OCI-LY7 (cell line): ENCODE results near the gene EFHD2. TPM values are rescaled to one million over a fixed set of nuclear protein-coding genes. Genes with fewer than 3 reads are reported as not detected.

Experiments
- BruUV-seq: library from RNA; stranded (reverse); fragments of 400-500 nt; replicated peaks from 2 replicates; lab custom pipeline; 2021; lab: Mats Ljungman, UMichigan
- CTCF ChIA-PET: fragments of 300-600 bp; sonication (Branson Sonifier 250); formaldehyde crosslinking; loops from one replicate; lab custom pipeline; 2022; ENCODE audit warnings: antibody characterized with exemption; ENCODE audit not compliant: unreplicated experiment; lab: Charles Lee
- POLR2A ChIA-PET: fragments of 300-600 bp; sonication (Branson Sonifier 250); formaldehyde crosslinking; loops from one replicate; lab custom pipeline; 2022; ENCODE audit warnings: antibody characterized with exemption; lab: Charles Lee
- DNase-seq: peaks from one replicate; pipeline ENCODE4 v3.0.0-alpha.2; 2015; ENCODE audit warnings: low spot score
- H2AFZ ChIP-seq: fragments of 200-600 bp; sonication (generic), shearing (Covaris generic); 2 replicates; pipeline ENCODE4 v1.6.1; 2014; ENCODE audit warnings: mild to moderate bottlenecking, antibody characterized with exemption, low read length, moderate library complexity
- H3K27ac ChIP-seq: fragments of 200-600 bp; sonication (generic); 2 replicates; pipeline ENCODE4 v1.5.1; 2014; ENCODE audit warnings: mixed run types, low read depth, mild to moderate bottlenecking, moderate library complexity, low read length, inconsistent platforms; ENCODE audit not compliant: poor library complexity, severe bottlenecking
- H3K36me3 ChIP-seq: fragments of 200-600 bp; sonication (generic); 2 replicates; pipeline ENCODE4 v1.6.1; 2014; ENCODE audit warnings: mild to moderate bottlenecking, antibody characterized with exemption, low read length, moderate library complexity, mixed read lengths; ENCODE audit not compliant: insufficient read depth
- H3K4me1 ChIP-seq: fragments of 200-600 bp; sonication (generic); 2 replicates; pipeline ENCODE4 v1.5.1; 2014; ENCODE audit warnings: mild to moderate bottlenecking, low read length; ENCODE audit not compliant: insufficient read depth, poor library complexity, severe bottlenecking
- H3K4me2 ChIP-seq: fragments of 200-600 bp; sonication (generic); 2 replicates; pipeline ENCODE4 v1.6.1; 2014; ENCODE audit warnings: mild to moderate bottlenecking, low read length
- H3K4me3 ChIP-seq: fragments of 200-600 bp; sonication (generic); 2 replicates; pipeline ENCODE4 v1.5.1; 2014; ENCODE audit warnings: mild to moderate bottlenecking, low read depth, low read length; ENCODE audit not compliant: poor library complexity, severe bottlenecking
- H3K79me2 ChIP-seq: fragments of 200-600 bp; sonication (generic); 2 replicates; pipeline ENCODE4 v1.6.1; 2016; ENCODE audit warnings: low read depth, mild to moderate bottlenecking, low read length, moderate library complexity, mixed read lengths; ENCODE audit not compliant: insufficient read depth
- H3K9me2 ChIP-seq: fragments of 200-600 bp; sonication (generic); 2 replicates; pipeline ENCODE4 v1.6.1; 2016; ENCODE audit warnings: mild to moderate bottlenecking, low read length, mixed read lengths; ENCODE audit not compliant: insufficient read depth
- H3K9me3 ChIP-seq: fragments of 200-600 bp; sonication (generic); 2 replicates; pipeline ENCODE4 v1.6.1; 2014; ENCODE audit warnings: mild to moderate bottlenecking, mixed run types, low read length, mixed read lengths
- H4K20me1 ChIP-seq: fragments of 200-600 bp; sonication (generic); 2 replicates; pipeline ENCODE4 v1.6.1; 2014; ENCODE audit warnings: mild to moderate bottlenecking, antibody characterized with exemption, low read length, moderate library complexity, mixed read lengths; ENCODE audit not compliant: insufficient read depth
- CTCF ChIP-seq: fragments of 200-600 bp; sonication (generic); conservative IDR thresholded peaks from 2 replicates; pipeline ENCODE4 v1.5.1; 2014; ENCODE audit warnings: mild to moderate bottlenecking, antibody characterized with exemption, low read length, moderate library complexity, mixed read lengths
- EZH2phosphoT487 ChIP-seq: fragments of 200-600 bp; sonication (generic); IDR thresholded peaks from 2 replicates; pipeline ENCODE4 v1.6.1; 2018; ENCODE audit warnings: low read depth, borderline replicate concordance, mild to moderate bottlenecking, mixed run types, antibody characterized with exemption, low read length, moderate library complexity, mixed read lengths
- intact Hi-C: fragments of 100-400 bp; cut with micrococcal nuclease; formaldehyde crosslinking; loops from one replicate; pipeline ENCODE4 v1.10.0; 2022; ENCODE audit not compliant: unreplicated experiment
- total RNA-seq, 2 experiments: library from RNA; depleted of rRNA in 1 of 2; stranded (reverse); fragments of >200 nt in 1 of 2; shearing (Covaris generic) in 1 of 2; gene quantifications; 2 replicates each; pipeline ENCODE4 v1.2.3, GENCODE V29; 2014 to 2022

EFHD2 gene
- total RNA-seq, 2 experiments from 2014 or later = 27.3 to 42.0 TPM

GRCh38 chr1:15368888-15369287 lies 40.8 kb upstream of the EFHD2 start:
- Histone ChIP-seq H4K20me1 (no peaks in the 10 kb centered on the region), H3K4me2 (no peak overlapping the region), H3K4me1 (no peaks in the 10 kb centered on the region), H3K36me3 (no peaks in the 10 kb centered on the region), H3K79me2 (no peaks in the 10 kb centered on the region), H3K27ac (no peak overlapping the region), H3K4me3 (no peak overlapping the region), H3K9me2 (no peaks in the 10 kb centered on the region), H2AFZ (no peak overlapping the region), H3K9me3 (no peaks in the 10 kb centered on the region)
- DNase-seq = no peak
- no TSS peak for BruUV-seq
- POLR2A ChIA-PET = interaction anchor here (0.7 to 1.0 kb wide), 2 partner anchors 26 to 58 kb away, joined by 3 read pairs; no protein-coding TSS in a partner anchor
- intact Hi-C loops = no loop called here
- CTCF ChIA-PET = no interaction called here
- TF ChIP-seq EZH2phosphoT487 = no peak
- no peak for TF ChIP-seq CTCF

GRCh38 chr1:15370268-15370667 lies 39.4 kb upstream of the EFHD2 start:
- no peak overlapping the region for H3K27ac ChIP-seq
- no peaks in the 10 kb centered on the region for H3K4me1 ChIP-seq
- no peaks in the 10 kb centered on the region for H3K9me2 ChIP-seq
- POLR2A ChIA-PET = no interaction called here
- no peak overlapping the region for H3K4me3 ChIP-seq
- no peaks in the 10 kb centered on the region for H3K9me3 ChIP-seq
- intact Hi-C loops = no loop called here
- DNase-seq = no peak
- H3K79me2 ChIP-seq = no peaks in the 10 kb centered on the region
- H2AFZ ChIP-seq = no peak overlapping the region
- TF ChIP-seq CTCF = no peak
- no peak for TF ChIP-seq EZH2phosphoT487
- BruUV-seq = no TSS peak
- H4K20me1 ChIP-seq = no peaks in the 10 kb centered on the region
- no peak overlapping the region for H3K4me2 ChIP-seq
- CTCF ChIA-PET = no interaction called here
- H3K36me3 ChIP-seq = no peaks in the 10 kb centered on the region

GRCh38 chr1:15370781-15371520 lies 38.7 kb upstream of the EFHD2 start:
- intact Hi-C loops = no loop called here
- BruUV-seq = no TSS peak
- POLR2A ChIA-PET = no interaction called here

More at GRCh38 chr1:15370781-15371520, 38.7 kb upstream of the EFHD2 start:
- TF ChIP-seq CTCF (no peak), EZH2phosphoT487 (no peak)
- no peaks in the 10 kb centered on the region for H3K9me2 ChIP-seq
- no peaks in the 10 kb centered on the region for H3K9me3 ChIP-seq
- H2AFZ ChIP-seq = no peak overlapping the region
- no peaks in the 10 kb centered on the region for H3K79me2 ChIP-seq
- CTCF ChIA-PET = no interaction called here
- DNase-seq = no peak
- H4K20me1 ChIP-seq = no peaks in the 10 kb centered on the region
- H3K4me3 ChIP-seq = no peak overlapping the region
- H3K36me3 ChIP-seq = no peaks in the 10 kb centered on the region
- no peak overlapping the region for H3K4me2 ChIP-seq
- H3K4me1 ChIP-seq = no peaks in the 10 kb centered on the region
- H3K27ac ChIP-seq = no peak overlapping the region
